ENCODE data around the gene KRTAP22-2. TPM values are rescaled to one million over a fixed set of nuclear protein-coding genes. Genes with fewer than 3 reads are reported as not detected.

KRTAP22-2 gene
- total RNA-seq, 1 donor from 2014 or later, result not detected

GRCh38 chr21:30625449-30626165, 35.4 kb upstream of the KRTAP22-2 start:
- DNase-seq (no peak), ATAC-seq (ENCODE audit: low read depth) (no peak)
- Mint-ChIP-seq H3K27me3 (no peaks in the 10 kb centered on the region), H3K4me3 (no peak overlapping the region), H3K9me3 (peaks cover 8% of the 10 kb centered on the region), H3K4me1 (no peaks in the 10 kb centered on the region), H3K27ac (no peak overlapping the region), H3K36me3 (ENCODE audit: low read depth) (no peaks in the 10 kb centered on the region)
- POLR2A ChIA-PET, result no interaction called here
- no peak for TF ChIP-seq CTCF (IDR thresholded peaks at IDR 0.05)
- intact Hi-C loops (cut with micrococcal nuclease), result loop anchor here (10.0 kb wide), 1 partner anchor 69 kb away; no protein-coding TSS in a partner anchor
- CTCF ChIA-PET, result no interaction called here

- ATAC-seq (ENCODE audit: low read depth) (no peak), DNase-seq (no peak)
- intact Hi-C loops (cut with micrococcal nuclease), result loop anchor here (10.0 kb wide), 1 partner anchor 71 kb away; no protein-coding TSS in a partner anchor
- Mint-ChIP-seq H3K27ac (no peak overlapping the region), H3K27me3 (no peaks in the 10 kb centered on the region), H3K36me3 (ENCODE audit: low read depth) (no peaks in the 10 kb centered on the region), H3K9me3 (peaks cover 8% of the 10 kb centered on the region), H3K4me1 (no peaks in the 10 kb centered on the region), H3K4me3 (no peak overlapping the region)
- TF ChIP-seq CTCF (IDR thresholded peaks at IDR 0.05), result no peak
- CTCF ChIA-PET, result no interaction called here
- POLR2A ChIA-PET, result no interaction called here
Observed at GRCh38 chr21:30623362-30623761, 33.2 kb upstream of the KRTAP22-2 start.

GRCh38 chr21:30620522-30620921, 30.3 kb upstream of the KRTAP22-2 start, which contains the start of gene KRTAP20-4:
TSS of gene KRTAP20-4 (plus strand) at chr21:30620627.
- no peak for ATAC-seq (ENCODE audit: low read depth)
- no peaks in the 10 kb centered on the region for H3K36me3 Mint-ChIP-seq (ENCODE audit: low read depth)
- no peak within 1 kb of the TSS for H3K27ac Mint-ChIP-seq
- H3K4me3 Mint-ChIP-seq, result no peak within 1 kb of the TSS
- TF ChIP-seq CTCF (IDR thresholded peaks at IDR 0.05), result no peak
- intact Hi-C loops (cut with micrococcal nuclease), result loop anchor here (10.0 kb wide), 1 partner anchor 74 kb away; no protein-coding TSS in a partner anchor
- no peaks in the 10 kb centered on the region for H3K27me3 Mint-ChIP-seq
- CTCF ChIA-PET, result no interaction called here
- H3K9me3 Mint-ChIP-seq, result peaks cover 10% of the 10 kb centered on the region
- no peaks in the 10 kb centered on the region for H3K4me1 Mint-ChIP-seq
- no peak for DNase-seq
- POLR2A ChIA-PET, result no interaction called here

GRCh38 chr21:30620080-30620479, 29.9 kb upstream of the KRTAP22-2 start:
- no peak for ATAC-seq (ENCODE audit: low read depth)
- Mint-ChIP-seq H3K27ac (no peak overlapping the region), H3K4me3 (no peak overlapping the region), H3K27me3 (no peaks in the 10 kb centered on the region), H3K9me3 (peaks cover 12% of the 10 kb centered on the region), H3K36me3 (ENCODE audit: low read depth) (no peaks in the 10 kb centered on the region), H3K4me1 (no peaks in the 10 kb centered on the region)
- POLR2A ChIA-PET, result no interaction called here
- CTCF ChIA-PET, result no interaction called here
- no peak for DNase-seq
- TF ChIP-seq CTCF (IDR thresholded peaks at IDR 0.05), result no peak
- intact Hi-C loops (cut with micrococcal nuclease), result loop anchor here (10.0 kb wide), 1 partner anchor 75 kb away; no protein-coding TSS in a partner anchor

DNA sequence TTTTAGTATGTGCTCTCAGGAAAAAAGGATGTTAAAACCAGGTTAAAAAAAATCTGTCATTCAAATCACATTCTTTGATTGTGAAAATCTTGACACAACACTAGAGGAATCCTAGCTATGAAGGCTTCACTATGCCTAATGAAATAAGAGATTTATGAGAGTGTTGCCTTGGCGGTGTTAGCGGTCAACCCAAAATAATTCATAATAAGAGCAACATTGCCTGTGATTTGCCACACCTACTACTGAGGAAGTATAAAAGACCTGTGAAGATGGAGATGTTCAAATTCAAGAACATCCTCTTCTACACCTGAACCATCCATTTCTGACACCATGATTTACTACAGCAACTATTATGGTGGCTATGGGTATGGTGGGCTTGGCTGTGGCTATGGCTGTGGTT, 25.9 kb upstream of the KRTAP22-2 start, which contains the start of gene KRTAP20-1:
TSS of gene KRTAP20-1 (plus strand) at position 301 of the 400 bp plus-strand sequence. CDS start at position 331, 30 bp downstream.
- Mint-ChIP-seq H3K36me3 (ENCODE audit: low read depth) (no peaks in the 10 kb centered on the region), H3K4me3 (no peak within 1 kb of the TSS), H3K27ac (no peak within 1 kb of the TSS), H3K9me3 (peaks cover 4% of the 10 kb centered on the region), H3K27me3 (no peaks in the 10 kb centered on the region), H3K4me1 (no peaks in the 10 kb centered on the region)
- DNase-seq (no peak), ATAC-seq (ENCODE audit: low read depth) (no peak)
- POLR2A ChIA-PET, result no interaction called here
- no peak for TF ChIP-seq CTCF (IDR thresholded peaks at IDR 0.05)
- CTCF ChIA-PET, result no interaction called here
- intact Hi-C loops (cut with micrococcal nuclease), result no loop called here

Measured in activated B cell treated with CpG ODN at 0.5 μM for 24 hours (primary cell).